B cell (primary cell): Measurements from ENCODE around the gene SIGMAR1. TPM values are rescaled to one million over a fixed set of nuclear protein-coding genes. Genes with fewer than 3 reads are reported as not detected.

Source experiments
- ATAC-seq: fragments of 200-7000 bp; cut with Tn5 transposase; one replicate; pipeline ENCODE4 v1.10.0; 2021; ENCODE audit warnings: low read depth, mild to moderate bottlenecking, moderate number of reproducible peaks, moderate library complexity
- CTCF ChIA-PET: fragments of 350-600 bp; sonication (Branson Sonifier 250); formaldehyde crosslinking; loops from one replicate; lab custom pipeline; 2021; ENCODE audit warnings: antibody characterized with exemption, inconsistent platforms; lab: Charles Lee
- POLR2A ChIA-PET: fragments of 350-600 bp; sonication (Branson Sonifier 250); formaldehyde crosslinking; loops from one replicate; lab custom pipeline; 2021; ENCODE audit warnings: antibody characterized with exemption; lab: Charles Lee
- DNase-seq: peaks from one replicate; pipeline ENCODE4 v3.0.0; 2013
- H2AFZ ChIP-seq: 2 replicates; pipeline ENCODE4 v1.6.1; 2012; ENCODE audit warnings: mild to moderate bottlenecking, low read depth, low read length; ENCODE audit not compliant: insufficient read depth, poor library complexity, severe bottlenecking
- H3K27ac ChIP-seq, 2 donors: 1 replicate in 1 of 2; 2 replicates in 1 of 2; pipeline ENCODE4 v1.5.1; 2012 to 2013; ENCODE audit warnings: low read length in 2 of 2, mild to moderate bottlenecking in 2 of 2, moderate library complexity in 1 of 2
- H3K27me3 ChIP-seq, 4 experiments: fragments of 200-600 bp in 1 of 4; sonication (generic) in 1 of 4; replicated peaks in 1 of 4; 1 replicate in 2 of 4; 2 replicates in 2 of 4; pipeline versions ENCODE4 v1.6.1 to v1.7.0; 2013 to 2016; ENCODE audit warnings: low read length in 3 of 4, mild to moderate bottlenecking in 2 of 4, mixed read lengths in 1 of 4, moderate library complexity in 1 of 4; ENCODE audit not compliant: insufficient read depth in 4 of 4, control insufficient read depth in 3 of 4; ENCODE audit errors: control extremely low read depth in 1 of 4
- H3K36me3 ChIP-seq, 2 experiments: replicated peaks in 1 of 2; 1 replicate in 1 of 2; 2 replicates in 1 of 2; pipeline versions ENCODE4 v1.6.1 to v1.7.1; 2013; ENCODE audit warnings: low read length in 1 of 2; ENCODE audit not compliant: insufficient read depth in 2 of 2, control insufficient read depth in 1 of 2; ENCODE audit errors: control extremely low read depth in 1 of 2, extremely low read depth in 1 of 2
- H3K4me1 ChIP-seq, 2 donors: fragments of 200-600 bp in 1 of 2; sonication (generic) in 1 of 2; 1 replicate in 1 of 2; 2 replicates in 1 of 2; pipeline versions ENCODE4 v1.5.1 to v1.6.1; 2013 to 2017; ENCODE audit warnings: low read length in 2 of 2; ENCODE audit not compliant: control insufficient read depth in 2 of 2, insufficient read depth in 2 of 2
- H3K4me2 ChIP-seq: replicated peaks from 2 replicates; pipeline ENCODE3; 2012; ENCODE audit warnings: mild to moderate bottlenecking, low read depth, low read length; ENCODE audit not compliant: poor library complexity, severe bottlenecking
- H3K4me3 ChIP-seq, 5 experiments: fragments of 200-600 bp in 1 of 5; sonication (generic) in 1 of 5; 1 replicate in 3 of 5; 2 replicates in 2 of 5; pipeline versions ENCODE4 v1.5.1 to v1.7.0; 2011 to 2016; ENCODE audit warnings: low read length in 4 of 5, mild to moderate bottlenecking in 4 of 5, low read depth in 2 of 5, control low read depth in 1 of 5, moderate library complexity in 1 of 5; ENCODE audit not compliant: insufficient read depth in 1 of 5; ENCODE audit errors: control extremely low read depth in 1 of 5, extremely low read depth in 1 of 5
- H3K79me2 ChIP-seq: fragments of 200-600 bp; sonication (generic); one replicate; pipeline ENCODE4 v1.6.0; 2016; ENCODE audit warnings: low read length; ENCODE audit not compliant: control insufficient read depth, insufficient read depth
- H3K9ac ChIP-seq: fragments of 200-600 bp; sonication (generic); 2 replicates; pipeline ENCODE4 v1.6.1; 2017; ENCODE audit warnings: mild to moderate bottlenecking, low read length, moderate library complexity
- H3K9me3 ChIP-seq, 3 donors: one replicate each; pipeline versions ENCODE4 v1.6.1 to v1.7.1; 2013; ENCODE audit warnings: low read length in 2 of 3; ENCODE audit not compliant: control insufficient read depth in 2 of 3, insufficient read depth in 1 of 3; ENCODE audit errors: control extremely low read depth in 1 of 3
- H4K20me1 ChIP-seq: 2 replicates; pipeline ENCODE4 v1.6.0; 2012; ENCODE audit warnings: mild to moderate bottlenecking, low read length; ENCODE audit not compliant: insufficient read depth, control insufficient read depth, poor library complexity, severe bottlenecking
- H3K27ac Mint-ChIP-seq: one replicate; pipeline ENCODE4 v1.8.0; 2021; ENCODE audit warnings: mixed read lengths
- H3K27me3 Mint-ChIP-seq: one replicate; pipeline ENCODE4 v1.8.0; 2021; ENCODE audit warnings: mixed read lengths
- H3K4me1 Mint-ChIP-seq: one replicate; pipeline ENCODE4 v1.8.0; 2021; ENCODE audit warnings: mixed read lengths
- H3K4me3 Mint-ChIP-seq: one replicate; pipeline ENCODE4 v1.8.0; 2021; ENCODE audit warnings: mixed read lengths
- H3K9me3 Mint-ChIP-seq: one replicate; pipeline ENCODE4 v1.8.0; 2022; ENCODE audit warnings: mixed read lengths; ENCODE audit not compliant: insufficient read depth
- EZH2 ChIP-seq: IDR thresholded peaks from 2 replicates; pipeline ENCODE4 v1.6.1; 2012; ENCODE audit warnings: borderline replicate concordance, low read depth, mild to moderate bottlenecking, moderate library complexity, low read length; ENCODE audit not compliant: insufficient read depth, poor library complexity, severe bottlenecking
- WGBS: methylation state at CpG from one replicate; pipeline ENCODE4 v1.1.5; 2013; ENCODE audit warnings: missing lambda C conversion rate; ENCODE audit not compliant: insufficient coverage; 5-methylcytosine and 5-hydroxymethylcytosine counted together
- intact Hi-C: fragments of 100-400 bp; cut with micrococcal nuclease; formaldehyde crosslinking; loops from one replicate; pipeline ENCODE4 v1.10.0; 2022
- polyA plus RNA-seq: library from polyadenylated mRNA; depleted of rRNA; stranded (reverse); fragments of >200 nt; gene quantifications from 2 replicates; pipeline ENCODE4 v1.2.3, GENCODE V29; 2012
- total RNA-seq, 2 donors: library from RNA; stranded (reverse); fragments of 120-200 nt in 1 of 2; gene quantifications; 1 replicate in 1 of 2; 2 replicates in 1 of 2; pipeline versions ENCODE4 v1.2.3 to v1.2.4, GENCODE V29; 2013 to 2022
- TF ChIP-seq, protein P1 (sequence below): fragments of 200-600 bp; IDR thresholded peaks from one replicate; pipeline ENCODE4 v1.8.0; 2022; ENCODE audit warnings: antibody characterized with exemption, mild to moderate bottlenecking

The SIGMAR1 gene
- total and polyA plus RNA-seq, 2 donors (not counting 1 experiment from before 2014, with no cell fraction given): 21.4 to 30.7 TPM

DNA sequence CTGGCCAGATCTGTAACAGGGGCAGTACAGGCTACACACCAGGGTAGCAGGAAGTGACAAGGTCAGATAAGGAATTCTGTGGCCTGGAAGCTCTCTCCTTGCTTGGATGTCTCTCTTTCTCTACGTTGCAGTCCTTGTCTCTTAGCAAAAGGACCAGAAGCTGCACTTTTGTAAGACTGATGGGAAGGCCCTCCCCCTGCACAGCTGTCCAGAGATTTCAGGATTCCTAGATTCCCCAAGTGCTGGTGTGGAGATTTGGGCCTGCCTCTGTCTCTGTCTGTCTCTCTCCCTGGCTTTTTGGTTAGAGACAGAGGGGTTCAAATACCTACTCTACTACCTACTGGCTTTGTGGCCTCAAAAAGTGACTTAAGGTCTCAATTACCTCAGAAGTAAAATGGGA, 38.0 kb downstream of the SIGMAR1 start:
- H3K9ac ChIP-seq: no peak overlapping the region
- no peaks in the 10 kb centered on the region for H4K20me1 ChIP-seq
- Mint-ChIP-seq H3K27me3 (peaks cover 38% of the 10 kb centered on the region), H3K4me3 (no peak overlapping the region), H3K9me3 (no peaks in the 10 kb centered on the region), H3K27ac (no peak overlapping the region), H3K4me1 (no peaks in the 10 kb centered on the region)
- TF ChIP-seq EZH2: no peak
- TF ChIP-seq, protein P1, sequence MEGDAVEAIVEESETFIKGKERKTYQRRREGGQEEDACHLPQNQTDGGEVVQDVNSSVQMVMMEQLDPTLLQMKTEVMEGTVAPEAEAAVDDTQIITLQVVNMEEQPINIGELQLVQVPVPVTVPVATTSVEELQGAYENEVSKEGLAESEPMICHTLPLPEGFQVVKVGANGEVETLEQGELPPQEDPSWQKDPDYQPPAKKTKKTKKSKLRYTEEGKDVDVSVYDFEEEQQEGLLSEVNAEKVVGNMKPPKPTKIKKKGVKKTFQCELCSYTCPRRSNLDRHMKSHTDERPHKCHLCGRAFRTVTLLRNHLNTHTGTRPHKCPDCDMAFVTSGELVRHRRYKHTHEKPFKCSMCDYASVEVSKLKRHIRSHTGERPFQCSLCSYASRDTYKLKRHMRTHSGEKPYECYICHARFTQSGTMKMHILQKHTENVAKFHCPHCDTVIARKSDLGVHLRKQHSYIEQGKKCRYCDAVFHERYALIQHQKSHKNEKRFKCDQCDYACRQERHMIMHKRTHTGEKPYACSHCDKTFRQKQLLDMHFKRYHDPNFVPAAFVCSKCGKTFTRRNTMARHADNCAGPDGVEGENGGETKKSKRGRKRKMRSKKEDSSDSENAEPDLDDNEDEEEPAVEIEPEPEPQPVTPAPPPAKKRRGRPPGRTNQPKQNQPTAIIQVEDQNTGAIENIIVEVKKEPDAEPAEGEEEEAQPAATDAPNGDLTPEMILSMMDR: no peak
- ChIA-PET CTCF (interaction anchor here (1.1 kb wide), 1 partner anchor 12 kb away, joined by 4 read pairs; no protein-coding TSS in a partner anchor), POLR2A (no interaction called here)
- no peak overlapping the region for H3K4me3 ChIP-seq
- DNase-seq (no peak), ATAC-seq (no peak)
- peaks cover 0 to 23% (median 4%) of the 10 kb centered on the region in 4 experiments for H3K27me3 ChIP-seq
- H3K4me2 ChIP-seq: no peak overlapping the region
- no peaks in the 10 kb centered on the region for H3K79me2 ChIP-seq
- no peak overlapping the region for H3K27ac ChIP-seq
- intact Hi-C loops: loop anchor here (10.0 kb wide), 1 partner anchor 975 kb away; no protein-coding TSS in a partner anchor
- H3K9me3 ChIP-seq: peaks cover 0 to under 1% (median 0%) of the 10 kb centered on the region in 3 donors
- H3K36me3 ChIP-seq: no peaks in the 10 kb centered on the region
- H3K4me1 ChIP-seq: no peaks in the 10 kb centered on the region
- WGBS: no CpG with 5 or more reads among the region's 1 CpG
- H2AFZ ChIP-seq: no peak overlapping the region

GRCh38 chr9:34594177-34594576, 43.4 kb downstream of the SIGMAR1 start:
- no peak overlapping the region for H3K4me3 ChIP-seq
- DNase-seq: no peak
- H3K27ac Mint-ChIP-seq: no peak overlapping the region
- H3K4me1 ChIP-seq: peaks cover 33 to 40% of the 10 kb centered on the region in 2 donors
- no peaks in the 10 kb centered on the region for H3K79me2 ChIP-seq
- intact Hi-C loops: loop anchor here (5.0 to 10.0 kb wide), 2 partner anchors 262 to 969 kb away; no protein-coding TSS in a partner anchor
- H3K9me3 Mint-ChIP-seq: no peaks in the 10 kb centered on the region
- H3K9ac ChIP-seq: no peak overlapping the region
- H3K4me1 Mint-ChIP-seq: peaks cover 27% of the 10 kb centered on the region
- ChIA-PET POLR2A (no interaction called here), CTCF (interaction anchor here (1.2 to 3.0 kb wide), 3 partner anchors 10 to 190 kb away, joined by 3 to 19 read pairs (median 5); no protein-coding TSS in a partner anchor)
- ATAC-seq: no peak
- WGBS: 70% methylated on average over 2 of the region's 9 CpGs
- no peak overlapping the region for H3K4me2 ChIP-seq
- no peak overlapping the region for H3K27ac ChIP-seq
- no peak for TF ChIP-seq EZH2
- TF ChIP-seq, protein P1: no peak
- H3K27me3 ChIP-seq: peaks cover 0 to 66% (median 36%) of the 10 kb centered on the region in 4 experiments
- H3K27me3 Mint-ChIP-seq: peaks cover 65% of the 10 kb centered on the region
- peaks cover 0 to 22% (median 0%) of the 10 kb centered on the region in 3 donors for H3K9me3 ChIP-seq
- no peaks in the 10 kb centered on the region for H3K36me3 ChIP-seq
- no peak overlapping the region for H3K4me3 Mint-ChIP-seq
- H4K20me1 ChIP-seq: no peaks in the 10 kb centered on the region
- H2AFZ ChIP-seq: no peak overlapping the region
